Neuron (in vitro differentiated cells): ENCODE data around the gene CMSS1.

Source experiments
- H2AFZ ChIP-seq: one replicate; pipeline ENCODE4 v1.6.1; 2013; ENCODE audit warnings: low read depth, mild to moderate bottlenecking, inconsistent platforms, low read length, moderate library complexity
- H3K27me3 ChIP-seq: one replicate; pipeline ENCODE4 v1.6.1; 2013; ENCODE audit warnings: low read length; ENCODE audit not compliant: insufficient read depth
- H3K36me3 ChIP-seq: one replicate; pipeline ENCODE4 v1.6.1; 2013; ENCODE audit warnings: low read length; ENCODE audit not compliant: insufficient read depth
- H3K4me1 ChIP-seq: one replicate; pipeline ENCODE4 v1.6.1; 2013; ENCODE audit warnings: low read length; ENCODE audit not compliant: insufficient read depth
- H3K4me3 ChIP-seq: 2 replicates; pipeline ENCODE4 v1.5.1; 2013; ENCODE audit warnings: mild to moderate bottlenecking, low read length, moderate library complexity
- H3K9me3 ChIP-seq: one replicate; pipeline ENCODE4 v1.6.1; 2013; ENCODE audit warnings: low read length

The CMSS1 gene

DNA sequence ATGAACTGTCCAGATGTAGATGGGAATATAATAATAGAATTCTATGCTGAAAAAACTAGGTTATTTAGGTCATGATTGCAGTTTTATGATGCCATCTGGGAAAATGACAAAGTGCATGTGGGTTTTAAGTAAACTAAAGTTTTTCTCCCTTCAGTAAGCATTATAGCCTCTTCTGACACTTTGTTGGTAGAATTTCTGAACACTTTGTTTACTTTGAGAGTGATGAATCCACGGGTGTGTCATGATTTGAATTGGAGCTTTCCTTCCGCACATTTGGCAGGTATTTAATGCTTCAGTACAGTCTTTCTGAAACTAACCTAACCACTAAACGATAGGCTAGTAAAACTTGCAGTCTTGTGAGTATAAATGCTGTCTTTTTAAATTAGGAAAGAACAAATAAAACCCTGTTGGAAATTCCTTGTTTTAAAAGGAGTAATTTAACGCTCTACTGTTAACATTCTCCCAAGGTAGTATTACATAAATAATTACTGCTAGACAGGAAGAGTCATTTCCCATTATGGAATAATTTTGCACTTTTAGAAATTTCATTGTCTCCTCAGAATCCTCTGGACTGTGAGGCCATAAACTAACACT is 289.7 kb downstream of the CMSS1 start:
- no peaks in the 10 kb centered on the region for H3K36me3 ChIP-seq
- peaks cover 2% of the 10 kb centered on the region for H3K4me1 ChIP-seq
- H3K27me3 ChIP-seq: no peaks in the 10 kb centered on the region
- no peak overlapping the region for H2AFZ ChIP-seq
- no peak overlapping the region for H3K4me3 ChIP-seq
- H3K9me3 ChIP-seq: no peaks in the 10 kb centered on the region

- Histone ChIP-seq H3K27me3 (no peaks in the 10 kb centered on the region), H3K4me3 (no peak overlapping the region), H2AFZ (no peak overlapping the region), H3K9me3 (no peaks in the 10 kb centered on the region), H3K4me1 (peaks cover 2% of the 10 kb centered on the region), H3K36me3 (no peaks in the 10 kb centered on the region)
These were observed 290.9 kb downstream of the CMSS1 start for GRCh38 chr3:100108464-100109079.

DNA sequence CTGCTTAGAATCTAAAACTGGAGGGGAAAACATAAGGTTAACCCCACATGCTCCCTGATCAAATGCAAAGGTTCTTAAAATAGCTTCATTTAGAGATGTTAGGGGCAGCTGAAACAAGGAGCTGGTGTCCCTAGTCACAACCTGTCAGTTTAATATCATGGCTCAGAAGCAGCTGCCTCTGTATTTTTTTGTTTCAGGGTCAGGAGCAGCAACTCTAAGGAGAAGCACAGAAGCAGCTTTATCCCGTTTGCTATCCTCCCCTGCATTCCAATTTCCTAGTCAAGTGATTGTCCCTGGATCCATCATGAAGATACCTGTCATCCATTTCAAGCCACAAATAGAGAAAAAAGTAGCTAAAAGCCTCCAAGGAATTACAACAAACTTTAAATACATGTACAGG is 292.5 kb downstream of the CMSS1 start:
- no peaks in the 10 kb centered on the region for H3K36me3 ChIP-seq
- H3K4me1 ChIP-seq: peaks cover 8% of the 10 kb centered on the region
- H3K27me3 ChIP-seq: no peaks in the 10 kb centered on the region
- H3K4me3 ChIP-seq: no peak overlapping the region
- no peaks in the 10 kb centered on the region for H3K9me3 ChIP-seq
- H2AFZ ChIP-seq: no peak overlapping the region

GRCh38 chr3:100111728-100112127 is 294.1 kb downstream of the CMSS1 start:
- H2AFZ ChIP-seq: no peak overlapping the region
- H3K36me3 ChIP-seq: no peaks in the 10 kb centered on the region
- no peak overlapping the region for H3K4me3 ChIP-seq
- H3K9me3 ChIP-seq: no peaks in the 10 kb centered on the region
- no peaks in the 10 kb centered on the region for H3K27me3 ChIP-seq
- H3K4me1 ChIP-seq: peaks cover 8% of the 10 kb centered on the region

GRCh38 chr3:100113723-100114412 is 296.2 kb downstream of the CMSS1 start:
- H3K36me3 ChIP-seq: no peaks in the 10 kb centered on the region
- no peaks in the 10 kb centered on the region for H3K9me3 ChIP-seq
- peaks cover 6% of the 10 kb centered on the region for H3K4me1 ChIP-seq

DNA sequence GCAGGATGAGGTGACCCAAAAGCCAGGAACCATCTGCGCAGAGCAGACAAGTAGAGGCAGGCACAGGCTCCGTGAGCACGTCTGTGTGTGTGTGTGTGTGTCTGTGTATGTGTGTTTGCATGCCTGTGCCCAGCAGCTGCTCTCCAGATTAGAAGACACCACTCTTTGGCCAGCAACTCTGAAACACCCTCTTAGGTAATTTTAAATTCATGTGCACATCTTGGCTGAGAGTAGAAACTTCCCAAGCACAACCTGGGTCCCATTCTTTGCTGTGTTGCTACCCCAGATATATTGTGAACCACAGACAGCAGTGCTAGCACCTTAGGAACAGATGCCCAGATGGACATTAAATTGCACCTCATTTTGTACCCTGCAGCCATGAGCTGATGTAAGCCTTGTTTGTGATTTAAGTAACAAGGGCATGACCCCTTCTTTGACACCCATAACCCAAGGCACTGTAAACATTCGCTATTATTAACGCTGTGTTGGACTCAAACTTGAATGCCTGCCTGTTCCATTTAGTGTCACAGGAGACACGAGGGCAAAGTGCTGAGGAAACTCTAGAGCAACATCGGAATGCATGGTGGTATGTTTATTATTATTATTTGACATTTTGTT is 296.9 kb downstream of the CMSS1 start, which contains the start of gene FILIP1L:
Gene FILIP1L, minus strand, starts transcription at position 89 of the 618 bp plus-strand sequence.
- H3K27me3 ChIP-seq: no peaks in the 10 kb centered on the region
- no peak within 1 kb of the TSS for H3K4me3 ChIP-seq
- H3K9me3 ChIP-seq: no peaks in the 10 kb centered on the region
- H3K36me3 ChIP-seq: no peaks in the 10 kb centered on the region
- H2AFZ ChIP-seq: no peak within 1 kb of the TSS
- H3K4me1 ChIP-seq: peaks cover 6% of the 10 kb centered on the region

More at GRCh38 chr3:100113723-100114412, 296.2 kb downstream of the CMSS1 start:
- Histone ChIP-seq H3K4me3 (no peak overlapping the region), H3K27me3 (no peaks in the 10 kb centered on the region), H2AFZ (no peak overlapping the region)

GRCh38 chr3:100117093-100117492 is 299.4 kb downstream of the CMSS1 start:
- H3K9me3 ChIP-seq: no peaks in the 10 kb centered on the region
- no peaks in the 10 kb centered on the region for H3K36me3 ChIP-seq
- no peak overlapping the region for H2AFZ ChIP-seq
- no peaks in the 10 kb centered on the region for H3K27me3 ChIP-seq
- peaks cover 6% of the 10 kb centered on the region for H3K4me1 ChIP-seq
- no peak overlapping the region for H3K4me3 ChIP-seq

- Histone ChIP-seq H3K4me1 (peaks cover 11% of the 10 kb centered on the region), H2AFZ (no peak overlapping the region), H3K27me3 (no peaks in the 10 kb centered on the region), H3K4me3 (no peak overlapping the region), H3K9me3 (no peaks in the 10 kb centered on the region), H3K36me3 (no peaks in the 10 kb centered on the region)
These were observed 302.4 kb downstream of the CMSS1 start for GRCh38 chr3:100120012-100120411.

- peaks cover 11% of the 10 kb centered on the region for H3K4me1 ChIP-seq
- no peaks in the 10 kb centered on the region for H3K9me3 ChIP-seq
- H3K36me3 ChIP-seq: no peaks in the 10 kb centered on the region
- H3K4me3 ChIP-seq: no peak overlapping the region
- no peaks in the 10 kb centered on the region for H3K27me3 ChIP-seq
- H2AFZ ChIP-seq: no peak overlapping the region
These were observed 303.0 kb downstream of the CMSS1 start for GRCh38 chr3:100120693-100121092.

DNA sequence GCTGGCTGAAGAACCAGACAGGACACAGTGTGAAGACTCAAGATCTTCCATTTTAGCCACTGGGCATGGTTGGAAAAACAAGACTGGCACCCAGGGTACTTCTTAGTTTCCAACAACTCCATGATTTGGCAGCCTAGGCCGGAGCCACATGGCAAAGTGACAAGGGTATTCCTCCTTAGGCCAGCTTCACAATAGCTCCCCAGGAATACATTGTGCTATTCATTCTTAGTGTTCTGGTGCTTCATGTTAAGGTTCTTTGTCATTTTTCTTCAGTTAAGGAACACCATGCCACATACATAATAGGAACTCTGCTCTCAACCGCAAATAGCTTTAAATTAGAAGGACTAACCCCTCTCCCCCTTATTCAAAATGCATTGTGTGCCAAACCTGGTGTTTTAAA is 304.7 kb downstream of the CMSS1 start:
- no peaks in the 10 kb centered on the region for H3K9me3 ChIP-seq
- H2AFZ ChIP-seq: no peak overlapping the region
- peaks cover 11% of the 10 kb centered on the region for H3K4me1 ChIP-seq
- no peak overlapping the region for H3K4me3 ChIP-seq
- H3K27me3 ChIP-seq: no peaks in the 10 kb centered on the region
- no peaks in the 10 kb centered on the region for H3K36me3 ChIP-seq

GRCh38 chr3:100123112-100123511 is 305.4 kb downstream of the CMSS1 start:
- H3K4me3 ChIP-seq: no peak overlapping the region

DNA sequence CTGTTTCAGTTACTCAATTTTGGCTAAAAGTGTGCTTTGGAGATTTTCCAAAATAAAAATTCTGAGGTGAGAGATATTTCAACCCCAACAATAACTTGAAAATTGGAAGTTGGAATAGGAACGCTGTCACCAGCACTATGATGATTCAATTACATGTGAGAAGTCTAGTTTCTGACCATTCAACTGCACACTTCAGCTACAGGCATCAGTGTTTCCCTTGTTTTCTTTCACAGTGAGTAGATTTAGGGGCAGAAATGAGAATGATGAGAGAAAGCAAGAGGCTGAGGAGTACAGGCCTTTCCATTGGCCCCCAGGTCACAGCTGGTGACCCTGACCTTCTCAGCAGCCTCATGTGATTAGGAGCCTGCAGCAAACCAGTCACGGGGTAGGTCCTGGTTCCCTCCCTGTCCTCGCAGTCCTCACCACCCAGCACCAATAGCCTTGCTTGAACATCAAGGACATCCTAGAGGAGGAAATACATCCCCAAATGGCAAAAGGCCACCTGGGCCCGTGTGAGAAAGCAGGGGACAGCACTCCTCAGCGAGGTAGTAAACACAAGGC is 306.6 kb downstream of the CMSS1 start:
- Histone ChIP-seq H3K9me3 (no peaks in the 10 kb centered on the region), H3K36me3 (no peaks in the 10 kb centered on the region), H2AFZ (no peak overlapping the region), H3K27me3 (no peaks in the 10 kb centered on the region), H3K4me1 (peaks cover 11% of the 10 kb centered on the region), H3K4me3 (no peak overlapping the region)

More at GRCh38 chr3:100123112-100123511, 305.4 kb downstream of the CMSS1 start:
- Histone ChIP-seq H3K9me3 (no peaks in the 10 kb centered on the region), H3K27me3 (no peaks in the 10 kb centered on the region), H3K36me3 (no peaks in the 10 kb centered on the region), H2AFZ (no peak overlapping the region), H3K4me1 (peaks cover 11% of the 10 kb centered on the region)
